Measurements from ENCODE around the gene PIP5KL1. TPM values are rescaled to one million over a fixed set of nuclear protein-coding genes. Genes with fewer than 3 reads are reported as not detected.

The PIP5KL1 gene
- total and polyA plus RNA-seq, 2 experiments from 2014 or later: 13.4 to 19.5 TPM

DNA sequence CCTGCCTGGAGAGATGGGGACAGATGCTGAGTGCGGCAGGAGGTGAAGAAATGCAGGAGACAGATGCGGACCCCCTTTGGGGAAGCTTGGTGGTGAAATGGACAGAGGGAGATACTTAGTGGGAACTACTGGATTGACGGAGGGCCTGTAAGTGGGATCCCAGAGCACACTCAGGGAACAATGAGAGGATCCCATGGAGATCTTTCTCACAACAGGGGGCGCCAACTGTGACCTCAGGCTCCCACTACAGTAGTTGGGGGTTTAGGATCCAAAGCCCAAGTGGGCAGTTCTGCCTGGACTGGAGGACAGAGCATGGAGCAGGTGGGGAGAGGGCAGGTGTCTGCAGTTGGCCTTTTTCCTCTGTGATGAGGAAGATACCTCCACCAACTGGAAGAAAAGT is 3.7 kb upstream of the PIP5KL1 start:
- H3K27ac Mint-ChIP-seq: no peak overlapping the region
- no peaks in the 10 kb centered on the region; the same call in 1 of the 3 replicates for H3K9me3 Mint-ChIP-seq
- H3K27me3 Mint-ChIP-seq (ENCODE audit: insufficient read depth, low read depth, poor library complexity): peaks cover 37% of the 10 kb centered on the region
- H3K4me2 ChIP-seq: no peak overlapping the region
- H3K79me2 ChIP-seq (replicated peaks; ENCODE audit: insufficient read depth): peaks cover 7% of the 10 kb centered on the region
- no peak for ATAC-seq
- no peaks in the 10 kb centered on the region for H3K36me3 ChIP-seq (ENCODE audit: insufficient read depth)
- H2AFZ ChIP-seq: no peak overlapping the region
- H3K4me3 ChIP-seq: no peak overlapping the region
- H3F3A ChIP-seq (replicated peaks; ENCODE audit: low read depth): peaks cover 16% of the 10 kb centered on the region
- TF ChIP-seq, protein P1, sequence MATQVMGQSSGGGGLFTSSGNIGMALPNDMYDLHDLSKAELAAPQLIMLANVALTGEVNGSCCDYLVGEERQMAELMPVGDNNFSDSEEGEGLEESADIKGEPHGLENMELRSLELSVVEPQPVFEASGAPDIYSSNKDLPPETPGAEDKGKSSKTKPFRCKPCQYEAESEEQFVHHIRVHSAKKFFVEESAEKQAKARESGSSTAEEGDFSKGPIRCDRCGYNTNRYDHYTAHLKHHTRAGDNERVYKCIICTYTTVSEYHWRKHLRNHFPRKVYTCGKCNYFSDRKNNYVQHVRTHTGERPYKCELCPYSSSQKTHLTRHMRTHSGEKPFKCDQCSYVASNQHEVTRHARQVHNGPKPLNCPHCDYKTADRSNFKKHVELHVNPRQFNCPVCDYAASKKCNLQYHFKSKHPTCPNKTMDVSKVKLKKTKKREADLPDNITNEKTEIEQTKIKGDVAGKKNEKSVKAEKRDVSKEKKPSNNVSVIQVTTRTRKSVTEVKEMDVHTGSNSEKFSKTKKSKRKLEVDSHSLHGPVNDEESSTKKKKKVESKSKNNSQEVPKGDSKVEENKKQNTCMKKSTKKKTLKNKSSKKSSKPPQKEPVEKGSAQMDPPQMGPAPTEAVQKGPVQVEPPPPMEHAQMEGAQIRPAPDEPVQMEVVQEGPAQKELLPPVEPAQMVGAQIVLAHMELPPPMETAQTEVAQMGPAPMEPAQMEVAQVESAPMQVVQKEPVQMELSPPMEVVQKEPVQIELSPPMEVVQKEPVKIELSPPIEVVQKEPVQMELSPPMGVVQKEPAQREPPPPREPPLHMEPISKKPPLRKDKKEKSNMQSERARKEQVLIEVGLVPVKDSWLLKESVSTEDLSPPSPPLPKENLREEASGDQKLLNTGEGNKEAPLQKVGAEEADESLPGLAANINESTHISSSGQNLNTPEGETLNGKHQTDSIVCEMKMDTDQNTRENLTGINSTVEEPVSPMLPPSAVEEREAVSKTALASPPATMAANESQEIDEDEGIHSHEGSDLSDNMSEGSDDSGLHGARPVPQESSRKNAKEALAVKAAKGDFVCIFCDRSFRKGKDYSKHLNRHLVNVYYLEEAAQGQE (IDR thresholded peaks at IDR 0.05; ENCODE audit: unreplicated experiment): no peak
- TF ChIP-seq, protein P2, sequence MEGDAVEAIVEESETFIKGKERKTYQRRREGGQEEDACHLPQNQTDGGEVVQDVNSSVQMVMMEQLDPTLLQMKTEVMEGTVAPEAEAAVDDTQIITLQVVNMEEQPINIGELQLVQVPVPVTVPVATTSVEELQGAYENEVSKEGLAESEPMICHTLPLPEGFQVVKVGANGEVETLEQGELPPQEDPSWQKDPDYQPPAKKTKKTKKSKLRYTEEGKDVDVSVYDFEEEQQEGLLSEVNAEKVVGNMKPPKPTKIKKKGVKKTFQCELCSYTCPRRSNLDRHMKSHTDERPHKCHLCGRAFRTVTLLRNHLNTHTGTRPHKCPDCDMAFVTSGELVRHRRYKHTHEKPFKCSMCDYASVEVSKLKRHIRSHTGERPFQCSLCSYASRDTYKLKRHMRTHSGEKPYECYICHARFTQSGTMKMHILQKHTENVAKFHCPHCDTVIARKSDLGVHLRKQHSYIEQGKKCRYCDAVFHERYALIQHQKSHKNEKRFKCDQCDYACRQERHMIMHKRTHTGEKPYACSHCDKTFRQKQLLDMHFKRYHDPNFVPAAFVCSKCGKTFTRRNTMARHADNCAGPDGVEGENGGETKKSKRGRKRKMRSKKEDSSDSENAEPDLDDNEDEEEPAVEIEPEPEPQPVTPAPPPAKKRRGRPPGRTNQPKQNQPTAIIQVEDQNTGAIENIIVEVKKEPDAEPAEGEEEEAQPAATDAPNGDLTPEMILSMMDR (conservative IDR thresholded peaks at IDR 0.05; ENCODE audit: low read depth in 2 of 2): peak in 1 of 2 experiments; percentile 53; a peak in 2 of 4 replicates
- no peak overlapping the region for H3K27ac ChIP-seq (ENCODE audit: low read depth)
- no peak overlapping the region for H3K4me3 Mint-ChIP-seq
- H3K27me3 ChIP-seq (ENCODE audit: insufficient read depth): peaks cover under 1% of the 10 kb centered on the region; the same call in 1 of the 2 replicates
- no peak for DNase-seq (ENCODE audit: low spot score)
- peaks cover 7% of the 10 kb centered on the region; the same call in 1 of the 3 replicates for H3K36me3 Mint-ChIP-seq (ENCODE audit: low read depth)
- H3K9me2 ChIP-seq (ENCODE audit: insufficient read depth): no peaks in the 10 kb centered on the region
- peaks cover 8% of the 10 kb centered on the region for H4K20me1 ChIP-seq (replicated peaks; ENCODE audit: insufficient read depth)
- H3K4me1 Mint-ChIP-seq: peaks cover 40% of the 10 kb centered on the region
- peaks cover 30% of the 10 kb centered on the region for H3K4me1 ChIP-seq (ENCODE audit: insufficient read depth)

DNA sequence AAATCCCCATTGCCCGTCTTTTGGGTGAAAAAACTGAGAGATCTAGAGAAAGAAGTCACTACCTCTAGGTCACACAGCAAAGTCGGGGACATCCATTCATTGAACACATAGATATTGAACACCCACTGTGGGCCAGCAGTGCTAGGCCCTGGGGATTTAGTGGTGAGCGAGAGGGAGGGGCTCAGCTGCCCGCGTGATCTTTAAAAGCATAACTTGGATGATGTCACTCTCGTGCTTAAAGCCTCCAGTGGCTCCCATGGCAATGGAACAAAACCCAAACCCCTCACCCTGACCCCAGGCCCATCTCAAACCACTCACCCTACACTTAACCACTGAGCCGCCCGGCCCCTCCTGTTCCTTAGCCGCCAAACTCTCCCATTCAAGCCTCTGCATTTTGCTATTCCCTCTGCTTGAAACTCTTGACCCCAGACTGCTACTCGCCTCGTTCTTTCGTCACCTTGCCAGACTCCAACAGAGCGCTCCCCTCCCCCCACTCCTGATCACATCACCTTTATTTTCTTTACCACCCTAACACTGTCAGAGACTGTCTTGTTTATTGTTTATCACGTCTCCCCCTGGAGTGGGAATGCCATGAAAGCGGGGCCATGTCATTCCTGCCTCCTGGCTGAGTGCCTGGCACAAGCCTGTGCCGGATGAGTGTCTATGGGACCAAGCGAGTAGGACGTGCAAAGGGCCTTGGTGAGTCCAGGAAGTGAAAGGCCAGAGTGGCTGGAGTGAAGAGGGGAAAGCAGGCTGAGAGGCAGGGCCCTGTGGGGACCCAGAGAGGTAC is 710 bp upstream of the PIP5KL1 start:
- Mint-ChIP-seq H3K36me3 (ENCODE audit: low read depth) (peaks cover 6% of the 10 kb centered on the region; the same call in 1 of the 3 replicates), H3K4me3 (peak overlapping the region; percentile 71), H3K4me1 (peaks cover 34% of the 10 kb centered on the region), H3K27ac (peak overlapping the region; percentile 0; the same call in 1 of the 2 replicates), H3K27me3 (ENCODE audit: insufficient read depth, low read depth, poor library complexity) (peaks cover 30% of the 10 kb centered on the region), H3K9me3 (no peaks in the 10 kb centered on the region)
- Histone ChIP-seq H3K79me2 (replicated peaks; ENCODE audit: insufficient read depth) (no peaks in the 10 kb centered on the region), H3K9me2 (ENCODE audit: insufficient read depth) (no peaks in the 10 kb centered on the region), H3K4me1 (ENCODE audit: insufficient read depth) (peaks cover 27% of the 10 kb centered on the region), H3K27ac (ENCODE audit: low read depth) (peak overlapping the region; percentile 89), H3K4me2 (peak overlapping the region; percentile 92), H4K20me1 (replicated peaks; ENCODE audit: insufficient read depth) (peaks cover 8% of the 10 kb centered on the region; the same call in 1 of the 2 replicates), H3K27me3 (ENCODE audit: insufficient read depth) (peaks cover 11% of the 10 kb centered on the region), H2AFZ (peak overlapping the region; percentile 74; the same call in 1 of the 2 replicates), H3K36me3 (ENCODE audit: insufficient read depth) (no peaks in the 10 kb centered on the region), H3K4me3 (peak overlapping the region; percentile 70), H3F3A (replicated peaks; ENCODE audit: low read depth) (peaks cover 16% of the 10 kb centered on the region)
- ATAC-seq (no peak), DNase-seq (ENCODE audit: low spot score) (peak; percentile 69)
- TF ChIP-seq ZNF114 (CRISPR knock-in tag; IDR thresholded peaks at IDR 0.05) (no peak), CREB1 (CRISPR knock-in tag; IDR thresholded peaks at IDR 0.05; ENCODE audit: low read depth) (no peak), STAT1 (IDR thresholded peaks at IDR 0.05; ENCODE audit: unreplicated experiment) (no peak), EZH2 (IDR thresholded peaks at IDR 0.05; ENCODE audit: low read depth, unreplicated experiment) (no peak), POLR2AphosphoS5 (IDR thresholded peaks at IDR 0.05; ENCODE audit: low read depth) (no peak)
- TF ChIP-seq, protein P2 (conservative IDR thresholded peaks at IDR 0.05; ENCODE audit: low read depth in 2 of 2): no peak
- TF ChIP-seq, protein P3, sequence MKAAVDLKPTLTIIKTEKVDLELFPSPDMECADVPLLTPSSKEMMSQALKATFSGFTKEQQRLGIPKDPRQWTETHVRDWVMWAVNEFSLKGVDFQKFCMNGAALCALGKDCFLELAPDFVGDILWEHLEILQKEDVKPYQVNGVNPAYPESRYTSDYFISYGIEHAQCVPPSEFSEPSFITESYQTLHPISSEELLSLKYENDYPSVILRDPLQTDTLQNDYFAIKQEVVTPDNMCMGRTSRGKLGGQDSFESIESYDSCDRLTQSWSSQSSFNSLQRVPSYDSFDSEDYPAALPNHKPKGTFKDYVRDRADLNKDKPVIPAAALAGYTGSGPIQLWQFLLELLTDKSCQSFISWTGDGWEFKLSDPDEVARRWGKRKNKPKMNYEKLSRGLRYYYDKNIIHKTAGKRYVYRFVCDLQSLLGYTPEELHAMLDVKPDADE (IDR thresholded peaks at IDR 0.05): no peak
